Endothelial cell of umbilical vein (primary cell): ENCODE measurements around the gene TMEM207. TPM values are rescaled to one million over a fixed set of nuclear protein-coding genes. Genes with fewer than 3 reads are reported as not detected.

Experiments
- BruUV-seq: library from RNA; stranded (reverse); fragments of 400-500 nt; replicated peaks from 2 replicates; lab custom pipeline; 2021; lab: Mats Ljungman, UMichigan
- CTCF ChIA-PET: fragments of 300-600, 350-600 bp; sonication (Branson Sonifier 250); formaldehyde crosslinking; loops from one replicate; lab custom pipeline; 2021; ENCODE audit warnings: antibody characterized with exemption, inconsistent platforms; lab: Charles Lee
- POLR2A ChIA-PET: fragments of 300-600, 350-600 bp; sonication (Branson Sonifier 250); formaldehyde crosslinking; loops from one replicate; lab custom pipeline; 2021; ENCODE audit warnings: antibody characterized with exemption, inconsistent platforms; lab: Charles Lee
- DNase-seq: peaks from one replicate; pipeline ENCODE4 v3.0.0-alpha.2; 2011; ENCODE audit warnings: low read depth, low spot score
- FAIRE-seq: peaks from 2 replicates; lab custom pipeline; 2011; peaks lifted over from hg19 to GRCh38; lab: Jason Lieb, UNC
- H2AFZ ChIP-seq: 2 replicates; pipeline ENCODE4 v1.6.0; 2012; ENCODE audit warnings: low read depth, low read length, control low read depth, inconsistent platforms
- H3K27ac ChIP-seq: 2 replicates; pipeline ENCODE4 v1.5.1; 2011; ENCODE audit warnings: low read depth, mild to moderate bottlenecking, control low read depth, low read length, moderate library complexity; ENCODE audit not compliant: insufficient read depth
- H3K27me3 ChIP-seq, 2 experiments: 2 replicates each; pipeline versions ENCODE4 v1.6.0 to v1.6.1; 2011; ENCODE audit warnings: low read length in 2 of 2, mixed read lengths in 1 of 2; ENCODE audit not compliant: control insufficient read depth in 2 of 2, insufficient read depth in 2 of 2
- H3K36me3 ChIP-seq, 2 experiments: 2 replicates in 1 of 2; 3 replicates in 1 of 2; pipeline ENCODE4 v1.5.1; 2011; ENCODE audit warnings: low read length in 2 of 2, mild to moderate bottlenecking in 1 of 2, moderate library complexity in 1 of 2; ENCODE audit not compliant: control insufficient read depth in 2 of 2, insufficient read depth in 2 of 2; ENCODE audit errors: extremely low read depth in 1 of 2
- H3K4me1 ChIP-seq: 3 replicates; pipeline ENCODE4 v1.5.1; 2011; ENCODE audit warnings: mild to moderate bottlenecking, low read length; ENCODE audit not compliant: control insufficient read depth, insufficient read depth; ENCODE audit errors: extremely low read depth
- H3K4me2 ChIP-seq: 2 replicates; pipeline ENCODE4 v1.6.1; 2011; ENCODE audit warnings: low read length, control low read depth, mixed read lengths; ENCODE audit not compliant: insufficient read depth
- H3K4me3 ChIP-seq, 3 experiments: fragments of 200-600 bp in 1 of 3; sonication (generic), shearing (Covaris generic) in 1 of 3; replicated peaks in 1 of 3; 2 replicates each; pipeline ENCODE4 v1.5.1; 2011 to 2016; ENCODE audit warnings: control low read depth in 3 of 3, low read length in 3 of 3, mild to moderate bottlenecking in 2 of 3, inconsistent platforms in 1 of 3, low read depth in 1 of 3, moderate library complexity in 1 of 3; ENCODE audit not compliant: insufficient read depth in 1 of 3
- H3K79me2 ChIP-seq: 2 replicates; pipeline ENCODE4 v1.6.0; 2012; ENCODE audit warnings: low read length, inconsistent platforms; ENCODE audit not compliant: control insufficient read depth, insufficient read depth
- H3K9ac ChIP-seq: replicated peaks from 2 replicates; pipeline ENCODE3; 2011; ENCODE audit warnings: low read length, control low read depth; ENCODE audit not compliant: insufficient read depth; ENCODE audit errors: extremely low read depth
- H3K9me1 ChIP-seq: replicated peaks from 3 replicates; pipeline ENCODE4 v1.6.0; 2011; ENCODE audit warnings: mild to moderate bottlenecking, low read length; ENCODE audit not compliant: control insufficient read depth, insufficient read depth; ENCODE audit errors: extremely low read depth
- H3K9me3 ChIP-seq: replicated peaks from 2 replicates; pipeline ENCODE4 v1.5.1; 2012; ENCODE audit warnings: low read length, inconsistent platforms; ENCODE audit not compliant: control insufficient read depth, insufficient read depth
- H4K20me1 ChIP-seq: replicated peaks from 2 replicates; pipeline ENCODE3; 2011; ENCODE audit warnings: mild to moderate bottlenecking, low read length; ENCODE audit not compliant: control insufficient read depth, insufficient read depth; ENCODE audit errors: extremely low read depth
- CTCF ChIP-seq, 2 donors: IDR thresholded peaks; 1 replicate in 1 of 2; 2 replicates in 1 of 2; pipeline ENCODE4 v1.5.1; 2011; ENCODE audit warnings: low read length in 2 of 2, mild to moderate bottlenecking in 2 of 2, moderate library complexity in 2 of 2, control low read depth in 1 of 2, inconsistent platforms in 1 of 2, low read depth in 1 of 2; ENCODE audit not compliant: insufficient read depth in 1 of 2; ENCODE audit errors: extremely low read depth in 1 of 2
- EZH2 ChIP-seq: IDR thresholded peaks from 2 replicates; pipeline ENCODE4 v1.6.1; 2012; ENCODE audit warnings: borderline replicate concordance, low read depth, mild to moderate bottlenecking, moderate library complexity, low read length, inconsistent platforms; ENCODE audit not compliant: severe bottlenecking
- POLR2AphosphoS5 ChIP-seq: IDR thresholded peaks from 2 replicates; pipeline ENCODE4 v1.6.1; 2012; ENCODE audit warnings: low read depth, mild to moderate bottlenecking, control low read depth, low read length, moderate library complexity; ENCODE audit not compliant: insufficient read depth
- dilution Hi-C: fragments of 300-500 bp; cut with MboI; formaldehyde crosslinking; loops from one replicate; pipeline ENCODE4 v1.15.0; 2019; ENCODE audit warnings: low sequenced_read_pairs; ENCODE audit not compliant: extremely low pct_ligation_motif_present
- intact Hi-C: fragments of 100-400 bp; cut with micrococcal nuclease; formaldehyde crosslinking; loops from one replicate; pipeline ENCODE4 v1.10.0; 2022
- polyA plus RNA-seq, 4 experiments: library from polyadenylated mRNA; depleted of rRNA in 3 of 4; stranded (reverse) in 3 of 4; unstranded in 1 of 4; fragments of >200 nt; gene quantifications; 2 replicates each; pipeline versions ENCODE4 v1.2.1 to v1.2.3, GENCODE V29; 2011 to 2012; ENCODE audit warnings: missing spikeins in 1 of 4
- total RNA-seq: library from RNA; stranded (reverse); gene quantifications from 2 replicates; pipeline ENCODE4 v1.2.3, GENCODE V29; 2021

Gene TMEM207
- total and polyA plus RNA-seq, 2 donors (not counting 3 experiments of a cell fraction or from before 2014, with no cell fraction given): not detected

- no peak overlapping the region for H3K9ac ChIP-seq
- H3K79me2 ChIP-seq: no peaks in the 10 kb centered on the region
- no TSS peak for BruUV-seq
- H3K27ac ChIP-seq: no peak overlapping the region
- H3K4me1 ChIP-seq: peaks cover 4% of the 10 kb centered on the region
- dilution Hi-C loops (no loop called here), intact Hi-C loops (loop anchor here (1.0 to 5.0 kb wide), 2 partner anchors 223 to 481 kb away; no protein-coding TSS in a partner anchor)
- TF ChIP-seq CTCF (IDR thresholded peaks at IDR 0.05; ENCODE audit: extremely low read depth in 1 of 2, insufficient read depth in 1 of 2, low read depth in 1 of 2, low read length in 2 of 2): peak in 1 of 2 donors; percentile 10
- TF ChIP-seq EZH2: no peak
- FAIRE-seq (no peak), DNase-seq (peak; percentile 29)
- H3K9me1 ChIP-seq: no peaks in the 10 kb centered on the region
- H3K4me2 ChIP-seq: no peak overlapping the region
- POLR2A ChIA-PET: no interaction called here
- H3K27me3 ChIP-seq: peaks cover 4% of the 10 kb centered on the region in 2 experiments
- H3K36me3 ChIP-seq: no peaks in the 10 kb centered on the region
- H4K20me1 ChIP-seq: no peaks in the 10 kb centered on the region
- CTCF ChIA-PET: interaction anchor here (0.9 to 3.6 kb wide), 21 partner anchors 10 to 483 kb away, joined by 3 to 36 read pairs (median 5); partner anchors contain the start of genes CLDN1 and P3H2
- no peaks in the 10 kb centered on the region for H3K9me3 ChIP-seq
- no peak overlapping the region for H3K4me3 ChIP-seq
- no peak overlapping the region for H2AFZ ChIP-seq
Observed at GRCh38 chr3:190443257-190443656, 6.4 kb downstream of the TMEM207 start.

DNA sequence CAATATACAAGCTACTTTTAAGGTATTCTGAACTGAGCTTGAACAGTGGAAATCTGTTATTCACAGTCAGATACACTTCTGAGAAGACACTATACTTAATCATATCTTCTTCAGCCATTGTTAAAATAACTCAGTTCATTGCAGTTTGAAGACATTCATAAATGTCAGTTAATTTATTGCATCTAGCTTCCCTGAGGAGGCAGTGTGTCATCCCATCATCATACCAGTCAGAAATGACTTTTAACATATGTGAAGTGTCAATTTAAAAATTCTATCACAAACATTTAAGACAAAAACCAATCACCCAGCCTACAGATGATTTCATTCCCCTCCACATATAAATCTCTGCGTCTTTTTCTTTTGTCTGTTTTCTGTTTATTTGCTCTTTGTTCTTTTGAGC, 7.5 kb downstream of the TMEM207 start:
- Histone ChIP-seq H3K9me1 (no peaks in the 10 kb centered on the region), H3K4me1 (peaks cover 4% of the 10 kb centered on the region), H3K79me2 (no peaks in the 10 kb centered on the region), H3K36me3 (no peaks in the 10 kb centered on the region), H3K27ac (no peak overlapping the region), H3K27me3 (peaks cover 4% of the 10 kb centered on the region in 2 experiments), H3K9me3 (no peaks in the 10 kb centered on the region), H3K9ac (no peak overlapping the region), H4K20me1 (no peaks in the 10 kb centered on the region), H3K4me2 (no peak overlapping the region), H3K4me3 (no peak overlapping the region), H2AFZ (no peak overlapping the region)
- no TSS peak for BruUV-seq
- POLR2A ChIA-PET: no interaction called here
- dilution Hi-C loops (no loop called here), intact Hi-C loops (loop anchor here (5.0 kb wide), 1 partner anchor 480 kb away; no protein-coding TSS in a partner anchor)
- CTCF ChIA-PET: interaction anchor here (1.2 to 3.6 kb wide), 5 partner anchors 24 to 475 kb away, joined by 3 to 36 read pairs (median 14); partner anchors contain the start of gene CLDN1
- FAIRE-seq (no peak), DNase-seq (no peak)
- TF ChIP-seq POLR2AphosphoS5: no peak
- TF ChIP-seq CTCF (IDR thresholded peaks at IDR 0.05; ENCODE audit: extremely low read depth in 1 of 2, insufficient read depth in 1 of 2, low read depth in 1 of 2, low read length in 2 of 2): no peak
